Germinal center (tissue), 1 donor: ENCODE data around the gene DUT.
A peak's percentile ranks its signal among the peaks of the same experiment; 100 is the strongest.
"Not testable (repeated sequence)": the region's sequence is repeated elsewhere in the genome, so short reads cannot be mapped to it uniquely, and the experiment has no call there.

ENCODE experiments used
- DNase-seq: peaks from one replicate; pipeline ENCODE4 v3.0.0; 2012; ENCODE audit warnings: mixed read lengths, low spot score

DUT gene

GRCh38 chr15:48330855-48331795 lies at the start of gene DUT:
TSS of gene DUT (plus strand) at chr15:48331429. CDS start at chr15:48331516, 87 bp downstream.
- peak; percentile 78 for DNase-seq

GRCh38 chr15:48281674-48282073 lies 49.6 kb upstream of the DUT start:
- no peak for DNase-seq

GRCh38 chr15:48282216-48282615 lies 49.0 kb upstream of the DUT start:
- DNase-seq: no peak

- no peak for DNase-seq
These were observed 47.7 kb upstream of the DUT start for GRCh38 chr15:48283396-48284145.

GRCh38 chr15:48285329-48286214 lies 45.7 kb upstream of the DUT start:
- peak; percentile 64 for DNase-seq

GRCh38 chr15:48289628-48290027 lies 41.6 kb upstream of the DUT start:
- DNase-seq: no peak

GRCh38 chr15:48292458-48292857 lies 38.8 kb upstream of the DUT start:
- no peak for DNase-seq

- no peak for DNase-seq
These were observed 33.6 kb upstream of the DUT start for GRCh38 chr15:48297668-48298067.

- no peak for DNase-seq
These were observed 32.3 kb upstream of the DUT start for GRCh38 chr15:48298914-48299313.

GRCh38 chr15:48300038-48300437 lies 31.2 kb upstream of the DUT start:
- DNase-seq: no peak

- DNase-seq: no peak
These were observed 26.8 kb upstream of the DUT start for GRCh38 chr15:48304398-48304797.

GRCh38 chr15:48306639-48307038 lies 24.6 kb upstream of the DUT start:
- DNase-seq: no peak

- DNase-seq: no peak
These were observed 23.6 kb upstream of the DUT start for GRCh38 chr15:48307586-48307985.

- DNase-seq: no peak
These were observed 21.5 kb upstream of the DUT start for GRCh38 chr15:48309740-48310139.

- no peak for DNase-seq
These were observed 18.0 kb upstream of the DUT start for GRCh38 chr15:48313216-48313615.

- DNase-seq: no peak
These were observed 16.2 kb upstream of the DUT start for GRCh38 chr15:48315041-48315440.

- DNase-seq: no peak
These were observed 14.0 kb upstream of the DUT start for GRCh38 chr15:48317221-48317620.

- DNase-seq: no peak
These were observed 13.1 kb upstream of the DUT start for GRCh38 chr15:48318131-48318530.

- no peak for DNase-seq
These were observed 7.9 kb upstream of the DUT start for GRCh38 chr15:48323294-48323693.

GRCh38 chr15:48324949-48325348 lies 6.3 kb upstream of the DUT start:
- no peak for DNase-seq

- DNase-seq: no peak
These were observed 5.8 kb upstream of the DUT start for GRCh38 chr15:48325400-48325799.

- not testable (repeated sequence) for DNase-seq
These were observed 5.0 kb upstream of the DUT start for GRCh38 chr15:48326180-48326579.
